Measurements from ENCODE around the gene PRR14.

PRR14 gene

GRCh38 chr16:30665155-30665829 lies 14.5 kb downstream of the PRR14 start:
- H3K4me3 ChIP-seq (ENCODE audit: low read depth, low read length) = no peak overlapping the region
- TF ChIP-seq CTCF (IDR thresholded peaks at IDR 0.05; ENCODE audit: low read depth, low read length, missing control alignments) = no peak
- in situ Hi-C loops (cut with HindIII; ENCODE audit: low sequenced_read_pairs) = no loop called here
- DNase-seq (ENCODE audit: low read depth) = no peak

GRCh38 chr16:30665830-30666190 lies 15.1 kb downstream of the PRR14 start:
- no peak for TF ChIP-seq CTCF (IDR thresholded peaks at IDR 0.05; ENCODE audit: low read depth, low read length, missing control alignments)
- no peak overlapping the region for H3K4me3 ChIP-seq (ENCODE audit: low read depth, low read length)
- DNase-seq (ENCODE audit: low read depth) = no peak
- in situ Hi-C loops (cut with HindIII; ENCODE audit: low sequenced_read_pairs) = no loop called here

GRCh38 chr16:30666681-30667080 lies 15.9 kb downstream of the PRR14 start:
- in situ Hi-C loops (cut with HindIII; ENCODE audit: low sequenced_read_pairs) = no loop called here
- no peak for DNase-seq (ENCODE audit: low read depth)
- no peak overlapping the region for H3K4me3 ChIP-seq (ENCODE audit: low read depth, low read length)
- no peak for TF ChIP-seq CTCF (IDR thresholded peaks at IDR 0.05; ENCODE audit: low read depth, low read length, missing control alignments)

- no peak for DNase-seq (ENCODE audit: low read depth)
- in situ Hi-C loops (cut with HindIII; ENCODE audit: low sequenced_read_pairs) = no loop called here
- H3K4me3 ChIP-seq (ENCODE audit: low read depth, low read length) = no peak overlapping the region
- no peak for TF ChIP-seq CTCF (IDR thresholded peaks at IDR 0.05; ENCODE audit: low read depth, low read length, missing control alignments)
These were observed 16.7 kb downstream of the PRR14 start for GRCh38 chr16:30667361-30667905.

- no peak overlapping the region for H3K4me3 ChIP-seq (ENCODE audit: low read depth, low read length)
- no peak for TF ChIP-seq CTCF (IDR thresholded peaks at IDR 0.05; ENCODE audit: low read depth, low read length, missing control alignments)
- in situ Hi-C loops (cut with HindIII; ENCODE audit: low sequenced_read_pairs) = no loop called here
- DNase-seq (ENCODE audit: low read depth) = no peak
These were observed 17.6 kb downstream of the PRR14 start for GRCh38 chr16:30668393-30668792.

GRCh38 chr16:30669026-30669902 lies 18.5 kb downstream of the PRR14 start:
- no peak for TF ChIP-seq CTCF (IDR thresholded peaks at IDR 0.05; ENCODE audit: low read depth, low read length, missing control alignments)
- H3K4me3 ChIP-seq (ENCODE audit: low read depth, low read length) = no peak overlapping the region
- in situ Hi-C loops (cut with HindIII; ENCODE audit: low sequenced_read_pairs) = no loop called here
- no peak for DNase-seq (ENCODE audit: low read depth)
